ENCODE measurements around the gene PIAS1. TPM values are rescaled to one million over a fixed set of nuclear protein-coding genes. Genes with fewer than 3 reads are reported as not detected.

PIAS1 gene
- total and polyA plus RNA-seq, 2 donors (not counting 1 experiment from before 2014, with no cell fraction given): 28.8 to 87.3 TPM

GRCh38 chr15:68200016-68200861, 146.1 kb downstream of the PIAS1 start:
- H3K9ac ChIP-seq (ENCODE audit: low read length): no peak overlapping the region
- no peaks in the 10 kb centered on the region for H3K4me1 ChIP-seq (ENCODE audit: control insufficient read depth in 2 of 2, insufficient read depth in 2 of 2, low read length in 2 of 2)
- ChIA-PET CTCF (no interaction called here), POLR2A (no interaction called here)
- H4K20me1 ChIP-seq (ENCODE audit: control insufficient read depth, insufficient read depth, low read length, poor library complexity, severe bottlenecking): no peaks in the 10 kb centered on the region
- H3K4me2 ChIP-seq (replicated peaks; ENCODE audit: low read depth, low read length, poor library complexity, severe bottlenecking): no peak overlapping the region
- H3K79me2 ChIP-seq (ENCODE audit: control insufficient read depth, insufficient read depth, low read length): no peaks in the 10 kb centered on the region
- TF ChIP-seq EZH2 (IDR thresholded peaks at IDR 0.05; ENCODE audit: borderline replicate concordance, insufficient read depth, low read depth, low read length, poor library complexity, severe bottlenecking) (no peak), CTCF (IDR thresholded peaks at IDR 0.05) (no peak)
- ATAC-seq (ENCODE audit: low read depth): no peak
- H3K4me3 ChIP-seq (ENCODE audit: control extremely low read depth in 1 of 5, extremely low read depth in 1 of 5, insufficient read depth in 1 of 5, low read depth in 2 of 5, low read length in 4 of 5): no peak overlapping the region
- no peak overlapping the region for H2AFZ ChIP-seq (ENCODE audit: insufficient read depth, low read depth, low read length, poor library complexity, severe bottlenecking)
- H3K9me3 Mint-ChIP-seq (ENCODE audit: insufficient read depth): no peaks in the 10 kb centered on the region
- no peaks in the 10 kb centered on the region for H3K9me3 ChIP-seq (ENCODE audit: control extremely low read depth in 1 of 3, control insufficient read depth in 2 of 3, insufficient read depth in 1 of 3, low read length in 2 of 3)
- H3K27ac ChIP-seq (ENCODE audit: low read length in 2 of 2): no peak overlapping the region
- no peak overlapping the region for H3K4me3 Mint-ChIP-seq
- H3K4me1 Mint-ChIP-seq: no peaks in the 10 kb centered on the region
- 91% methylated on average over 11 of the region's 16 CpGs for WGBS (ENCODE audit: insufficient coverage)
- no peaks in the 10 kb centered on the region for H3K27me3 ChIP-seq (replicated peaks in 1 of 4; ENCODE audit: control extremely low read depth in 1 of 4, control insufficient read depth in 3 of 4, insufficient read depth in 4 of 4, low read length in 3 of 4)
- no peaks in the 10 kb centered on the region for H3K27me3 Mint-ChIP-seq
- DNase-seq: no peak
- intact Hi-C loops (cut with micrococcal nuclease): no loop called here
- H3K27ac Mint-ChIP-seq: no peak overlapping the region
- no peaks in the 10 kb centered on the region for H3K36me3 ChIP-seq (replicated peaks in 1 of 2; ENCODE audit: control extremely low read depth in 1 of 2, control insufficient read depth in 1 of 2, extremely low read depth in 1 of 2, insufficient read depth in 2 of 2, low read length in 1 of 2)

GRCh38 chr15:68201153-68201878, 147.2 kb downstream of the PIAS1 start:
- H3K27ac Mint-ChIP-seq: no peak overlapping the region
- no peak overlapping the region for H2AFZ ChIP-seq (ENCODE audit: insufficient read depth, low read depth, low read length, poor library complexity, severe bottlenecking)
- H4K20me1 ChIP-seq (ENCODE audit: control insufficient read depth, insufficient read depth, low read length, poor library complexity, severe bottlenecking): no peaks in the 10 kb centered on the region
- ChIA-PET CTCF (interaction anchor here (0.5 kb wide), 1 partner anchor 562 kb away, joined by 3 read pairs; no protein-coding TSS in a partner anchor), POLR2A (no interaction called here)
- no peak overlapping the region for H3K4me2 ChIP-seq (replicated peaks; ENCODE audit: low read depth, low read length, poor library complexity, severe bottlenecking)
- H3K27me3 ChIP-seq (replicated peaks in 1 of 4; ENCODE audit: control extremely low read depth in 1 of 4, control insufficient read depth in 3 of 4, insufficient read depth in 4 of 4, low read length in 3 of 4): no peaks in the 10 kb centered on the region
- no peaks in the 10 kb centered on the region for H3K27me3 Mint-ChIP-seq
- TF ChIP-seq EZH2 (IDR thresholded peaks at IDR 0.05; ENCODE audit: borderline replicate concordance, insufficient read depth, low read depth, low read length, poor library complexity, severe bottlenecking) (no peak), CTCF (IDR thresholded peaks at IDR 0.05) (no peak)
- H3K4me1 ChIP-seq (ENCODE audit: control insufficient read depth in 2 of 2, insufficient read depth in 2 of 2, low read length in 2 of 2): peaks cover 0 to 7% of the 10 kb centered on the region in 2 donors
- intact Hi-C loops (cut with micrococcal nuclease): no loop called here
- H3K36me3 ChIP-seq (replicated peaks in 1 of 2; ENCODE audit: control extremely low read depth in 1 of 2, control insufficient read depth in 1 of 2, extremely low read depth in 1 of 2, insufficient read depth in 2 of 2, low read length in 1 of 2): no peaks in the 10 kb centered on the region
- WGBS (ENCODE audit: insufficient coverage): 97% methylated on average over 7 of the region's 7 CpGs
- no peak overlapping the region for H3K4me3 ChIP-seq (ENCODE audit: control extremely low read depth in 1 of 5, extremely low read depth in 1 of 5, insufficient read depth in 1 of 5, low read depth in 2 of 5, low read length in 4 of 5)
- H3K4me3 Mint-ChIP-seq: no peak overlapping the region
- DNase-seq (no peak), ATAC-seq (ENCODE audit: low read depth) (no peak)
- H3K27ac ChIP-seq (ENCODE audit: low read length in 2 of 2): no peak overlapping the region
- no peaks in the 10 kb centered on the region for H3K9me3 ChIP-seq (ENCODE audit: control extremely low read depth in 1 of 3, control insufficient read depth in 2 of 3, insufficient read depth in 1 of 3, low read length in 2 of 3)
- H3K79me2 ChIP-seq (ENCODE audit: control insufficient read depth, insufficient read depth, low read length): no peaks in the 10 kb centered on the region
- peaks cover 4% of the 10 kb centered on the region for H3K4me1 Mint-ChIP-seq
- H3K9me3 Mint-ChIP-seq (ENCODE audit: insufficient read depth): no peaks in the 10 kb centered on the region
- H3K9ac ChIP-seq (ENCODE audit: low read length): no peak overlapping the region
